DND-41 (cell line): ENCODE data around the gene LAMTOR5.

Source experiments
- EZH2 ChIP-seq: IDR thresholded peaks from 3 replicates; pipeline ENCODE4 v1.6.1; 2012; ENCODE audit warnings: borderline replicate concordance, low read depth, mild to moderate bottlenecking, moderate library complexity, low read length, inconsistent platforms; ENCODE audit not compliant: severe bottlenecking
- TF ChIP-seq, protein P1 (sequence below): IDR thresholded peaks from 2 replicates; pipeline ENCODE4 v1.5.1; 2012; ENCODE audit warnings: borderline replicate concordance, low read length, moderate library complexity, mild to moderate bottlenecking; ENCODE audit not compliant: poor library complexity, severe bottlenecking; ENCODE audit errors: extremely low read depth

DNA sequence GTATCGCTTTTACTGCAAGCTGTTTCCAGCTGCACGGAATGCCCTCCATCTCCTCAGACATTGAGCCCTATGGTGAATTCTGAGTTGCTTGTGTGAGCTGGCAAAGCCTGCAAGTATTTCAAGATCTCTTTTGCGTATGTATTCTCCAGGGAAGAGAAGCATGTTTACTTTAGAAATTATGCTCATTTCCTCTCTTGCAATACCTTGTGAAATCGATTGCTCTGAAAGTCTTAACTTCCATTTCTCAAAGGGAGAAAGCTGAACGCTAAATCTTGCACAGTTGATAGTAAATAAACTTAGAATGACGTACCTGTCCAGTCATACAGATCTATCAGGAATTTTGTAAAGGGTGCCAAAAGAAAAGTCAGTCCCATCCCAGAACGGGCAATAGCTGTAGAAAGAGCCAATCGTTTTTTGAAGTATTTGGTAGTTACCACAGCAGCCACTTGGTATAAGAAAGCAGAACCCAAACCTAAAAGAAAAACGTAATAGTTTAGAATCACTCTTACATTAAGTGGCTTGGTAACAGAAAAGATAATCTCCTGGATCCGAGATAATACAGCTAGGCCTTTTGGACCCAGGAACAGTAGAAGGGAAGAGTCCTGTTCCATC, 26.7 kb downstream of the LAMTOR5 start:
- TF ChIP-seq, protein P1, sequence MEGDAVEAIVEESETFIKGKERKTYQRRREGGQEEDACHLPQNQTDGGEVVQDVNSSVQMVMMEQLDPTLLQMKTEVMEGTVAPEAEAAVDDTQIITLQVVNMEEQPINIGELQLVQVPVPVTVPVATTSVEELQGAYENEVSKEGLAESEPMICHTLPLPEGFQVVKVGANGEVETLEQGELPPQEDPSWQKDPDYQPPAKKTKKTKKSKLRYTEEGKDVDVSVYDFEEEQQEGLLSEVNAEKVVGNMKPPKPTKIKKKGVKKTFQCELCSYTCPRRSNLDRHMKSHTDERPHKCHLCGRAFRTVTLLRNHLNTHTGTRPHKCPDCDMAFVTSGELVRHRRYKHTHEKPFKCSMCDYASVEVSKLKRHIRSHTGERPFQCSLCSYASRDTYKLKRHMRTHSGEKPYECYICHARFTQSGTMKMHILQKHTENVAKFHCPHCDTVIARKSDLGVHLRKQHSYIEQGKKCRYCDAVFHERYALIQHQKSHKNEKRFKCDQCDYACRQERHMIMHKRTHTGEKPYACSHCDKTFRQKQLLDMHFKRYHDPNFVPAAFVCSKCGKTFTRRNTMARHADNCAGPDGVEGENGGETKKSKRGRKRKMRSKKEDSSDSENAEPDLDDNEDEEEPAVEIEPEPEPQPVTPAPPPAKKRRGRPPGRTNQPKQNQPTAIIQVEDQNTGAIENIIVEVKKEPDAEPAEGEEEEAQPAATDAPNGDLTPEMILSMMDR, result no peak
- TF ChIP-seq EZH2, result no peak
